Smooth muscle cell of bladder (primary cell): Measurements from ENCODE around the gene MROH7. TPM values are rescaled to one million over a fixed set of nuclear protein-coding genes. Genes with fewer than 3 reads are reported as not detected.

Experiments
- total RNA-seq: library from RNA; depleted of rRNA; stranded (reverse); fragments of >200 nt; gene quantifications from 2 replicates; pipeline ENCODE4 v1.2.3, GENCODE V29; 2014

MROH7 gene
- 0.14 and 0.92 TPM in 2 replicates for total RNA-seq

GRCh38 chr1:54640863-54641836, at the start of gene MROH7:
Gene MROH7 (plus strand): TSS chr1:54641786. CDS start chr1:54652927, 11,141 bp downstream.

GRCh38 chr1:54623216-54624007, 18.2 kb upstream of the MROH7 start, which contains the start of gene FAM151A:
Gene FAM151A (minus strand): TSS chr1:54623525. CDS start chr1:54623395, 130 bp downstream.

GRCh38 chr1:54715493-54716298, 74.1 kb downstream of the MROH7 start, which contains the start of gene TTC4:
Gene TTC4 (plus strand): TSS chr1:54715861. CDS start chr1:54715909, 48 bp downstream.

Other genes starting within 250 kb of the MROH7 start
- 11.1 and 12.8 TPM in 2 replicates for gene SSBP3, start 235.4 kb upstream of the MROH7 start, total RNA-seq
- 1.8 and 6.6 TPM in 2 replicates for gene ACOT11, start 93.6 kb upstream of the MROH7 start, total RNA-seq
- gene FAM151A, start 18.3 kb upstream of the MROH7 start, total RNA-seq: not detected in 2 replicates
- gene TTC4, start 74.1 kb downstream of the MROH7 start, total RNA-seq: 14.2 and 18.3 TPM in 2 replicates
- gene PARS2, start 122.7 kb downstream of the MROH7 start, total RNA-seq: 3.3 and 4.6 TPM in 2 replicates
- not detected in 2 replicates for gene TTC22, start 159.5 kb downstream of the MROH7 start, total RNA-seq
- gene DHCR24, start 245.4 kb downstream of the MROH7 start, total RNA-seq: 130 TPM in 2 replicates